AG04450 (cell line): ENCODE results near the gene GRK5. TPM values are rescaled to one million over a fixed set of nuclear protein-coding genes. Genes with fewer than 3 reads are reported as not detected.

Source experiments
- CTCF ChIA-PET: fragments of 300-600, 350-600 bp; formaldehyde crosslinking; extraction: SDS; loops from one replicate; lab custom pipeline; 2022; ENCODE audit warnings: antibody characterized with exemption, inconsistent platforms; lab: Charles Lee
- POLR2A ChIA-PET: fragments of 350-600 bp; formaldehyde crosslinking; extraction: SDS; loops from one replicate; lab custom pipeline; 2021; ENCODE audit warnings: antibody characterized with exemption, inconsistent platforms; lab: Yijun Ruan, JAX
- DNase-seq: peaks from one replicate; pipeline ENCODE4 v3.0.0-alpha.2; 2011; ENCODE audit warnings: low read depth, low spot score
- H3K27ac ChIP-seq: one replicate; pipeline ENCODE4 v1.5.1; 2012; ENCODE audit warnings: low read depth, low read length, control low read depth
- H3K27me3 ChIP-seq: one replicate; pipeline ENCODE4 v1.6.0; 2012; ENCODE audit warnings: low read length; ENCODE audit not compliant: control insufficient read depth, insufficient read depth
- H3K4me3 ChIP-seq: 2 replicates; pipeline ENCODE4 v1.5.1; 2011; ENCODE audit warnings: mild to moderate bottlenecking, low read depth, low read length, control low read depth
- H3K9me3 ChIP-seq: 2 replicates; pipeline ENCODE4 v1.5.1; 2012; ENCODE audit warnings: low read length; ENCODE audit not compliant: control insufficient read depth, insufficient read depth
- CTCF ChIP-seq: IDR thresholded peaks from 2 replicates; pipeline ENCODE4 v1.5.1; 2011; ENCODE audit warnings: low read depth, low read length, control low read depth, inconsistent platforms
- polyA plus RNA-seq: library from polyadenylated mRNA; depleted of rRNA; stranded (reverse); fragments of >200 nt; gene quantifications from 2 replicates; pipeline ENCODE4 v1.2.3, GENCODE V29; 2011

GRK5 gene
- polyA plus RNA-seq, 1 experiment: 27.6 TPM

- ChIA-PET CTCF (interaction anchor here (2.5 kb wide), 1 partner anchor 39 kb away, joined by 12 read pairs; no protein-coding TSS in a partner anchor), POLR2A (interaction anchor here (0.6 to 0.9 kb wide), 2 partner anchors 10 to 57 kb away, joined by 4 read pairs; no protein-coding TSS in a partner anchor)
These were observed 41.3 kb downstream of the GRK5 start for GRCh38 chr10:119248681-119249080.

GRCh38 chr10:119250641-119251314 lies 43.4 kb downstream of the GRK5 start:
- Histone ChIP-seq H3K4me3 (no peak overlapping the region), H3K27ac (peak overlapping the region; percentile 78)
- no peak for TF ChIP-seq CTCF

More at GRCh38 chr10:119248681-119249080, 41.3 kb downstream of the GRK5 start:
- no peak for DNase-seq
- no peak for TF ChIP-seq CTCF
- no peak overlapping the region for H3K4me3 ChIP-seq
- H3K9me3 ChIP-seq: no peaks in the 10 kb centered on the region
- H3K27me3 ChIP-seq: no peaks in the 10 kb centered on the region
- H3K27ac ChIP-seq: no peak overlapping the region

GRCh38 chr10:119251315-119251708 lies 43.9 kb downstream of the GRK5 start:
- DNase-seq: no peak
- ChIA-PET CTCF (interaction anchor here (0.6 kb wide), 1 partner anchor 84 kb away, joined by 8 read pairs; no protein-coding TSS in a partner anchor), POLR2A (interaction anchor here (0.6 to 1.8 kb wide), 6 partner anchors 20 to 162 kb away, joined by 3 to 16 read pairs (median 3); no protein-coding TSS in a partner anchor)
- Histone ChIP-seq H3K27me3 (no peaks in the 10 kb centered on the region), H3K4me3 (no peak overlapping the region), H3K9me3 (no peaks in the 10 kb centered on the region), H3K27ac (peak overlapping the region; percentile 78)
- TF ChIP-seq CTCF: no peak

More at GRCh38 chr10:119250641-119251314, 43.4 kb downstream of the GRK5 start:
- peak; percentile 72 for DNase-seq
- Histone ChIP-seq H3K9me3 (no peaks in the 10 kb centered on the region), H3K27me3 (no peaks in the 10 kb centered on the region)
- CTCF ChIA-PET: interaction anchor here (0.6 to 0.7 kb wide), 2 partner anchors 52 to 84 kb away, joined by 3 to 8 read pairs; no protein-coding TSS in a partner anchor
- POLR2A ChIA-PET: interaction anchor here (0.6 to 1.8 kb wide), 5 partner anchors 20 to 163 kb away, joined by 3 to 16 read pairs (median 4); no protein-coding TSS in a partner anchor

GRCh38 chr10:119252051-119252465 lies 44.7 kb downstream of the GRK5 start:
- POLR2A ChIA-PET: interaction anchor here (0.6 to 1.2 kb wide), 4 partner anchors 15 to 160 kb away, joined by 3 to 4 read pairs (median 3); no protein-coding TSS in a partner anchor
- no peak for DNase-seq
- H3K27me3 ChIP-seq: no peaks in the 10 kb centered on the region
- no peak overlapping the region for H3K27ac ChIP-seq
- peak; percentile 48 for TF ChIP-seq CTCF
- no peak overlapping the region for H3K4me3 ChIP-seq
- CTCF ChIA-PET: interaction anchor here (1.3 to 1.4 kb wide), 2 partner anchors 30 to 193 kb away, joined by 3 to 4 read pairs; no protein-coding TSS in a partner anchor
- H3K9me3 ChIP-seq: no peaks in the 10 kb centered on the region
